GM23338 (cell line): ENCODE measurements around the gene SMAP2. TPM values are rescaled to one million over a fixed set of nuclear protein-coding genes. Genes with fewer than 3 reads are reported as not detected.

ENCODE experiments used
- ATAC-seq: fragments of 200-7000 bp; cut with Tn5 transposase; 3 replicates; pipeline ENCODE4 v1.9.1; 2020
- DNase-seq: peaks from one replicate; pipeline ENCODE4 v3.0.0-alpha.2; 2015; ENCODE audit warnings: low spot score
- H2AFZ ChIP-seq: fragments of 200-600 bp; sonication (generic); 2 replicates; pipeline ENCODE4 v1.8.0; 2016; ENCODE audit warnings: antibody characterized with exemption, mild to moderate bottlenecking, moderate library complexity
- H3F3A ChIP-seq: fragments of 200-600 bp; sonication (generic); replicated peaks from 2 replicates; pipeline ENCODE4 v1.8.0; 2017; ENCODE audit warnings: antibody characterized with exemption, mixed run types, low read depth
- H3K27ac ChIP-seq: fragments of 200-600 bp; sonication (generic); 2 replicates; pipeline ENCODE4 v1.6.1; 2016; ENCODE audit warnings: low read depth
- H3K27me3 ChIP-seq: fragments of 200-600 bp; sonication (generic); 2 replicates; pipeline ENCODE4 v1.8.0; 2016; ENCODE audit warnings: mild to moderate bottlenecking, mixed run types, moderate library complexity; ENCODE audit not compliant: insufficient read depth
- H3K36me3 ChIP-seq: fragments of 200-600 bp; sonication (generic); 2 replicates; pipeline ENCODE4 v1.8.0; 2016; ENCODE audit warnings: mild to moderate bottlenecking; ENCODE audit not compliant: insufficient read depth
- H3K4me1 ChIP-seq: fragments of 200-600 bp; sonication (generic); 2 replicates; pipeline ENCODE4 v1.8.0; 2016; ENCODE audit warnings: mild to moderate bottlenecking, moderate library complexity; ENCODE audit not compliant: insufficient read depth
- H3K4me2 ChIP-seq: fragments of 200-600 bp; sonication (generic); 2 replicates; pipeline ENCODE4 v1.7.1; 2017; ENCODE audit warnings: mixed run types
- H3K4me3 ChIP-seq: fragments of 200-600 bp; sonication (generic); 2 replicates; pipeline ENCODE4 v1.6.1; 2016; ENCODE audit warnings: mixed run types
- H3K79me2 ChIP-seq: fragments of 200-600 bp; sonication (generic); replicated peaks from 2 replicates; pipeline ENCODE4 v1.8.0; 2017; ENCODE audit warnings: mild to moderate bottlenecking; ENCODE audit not compliant: insufficient read depth
- H3K9me2 ChIP-seq: fragments of 200-600 bp; sonication (generic); 2 replicates; pipeline ENCODE4 v1.8.0; 2017; ENCODE audit not compliant: insufficient read depth
- H4K20me1 ChIP-seq: fragments of 200-600 bp; sonication (generic); replicated peaks from 2 replicates; pipeline ENCODE4 v1.8.0; 2017; ENCODE audit warnings: mild to moderate bottlenecking; ENCODE audit not compliant: insufficient read depth
- H3K27ac Mint-ChIP-seq: 2 replicates; pipeline ENCODE4 v1.8.0; 2020; ENCODE audit warnings: inconsistent platforms, mild to moderate bottlenecking, moderate library complexity, mixed read lengths
- H3K27me3 Mint-ChIP-seq: 3 replicates; pipeline ENCODE4 v1.8.0; 2022; ENCODE audit warnings: low read depth, mild to moderate bottlenecking, moderate library complexity, mixed read lengths, inconsistent platforms; ENCODE audit not compliant: insufficient read depth, poor library complexity
- H3K36me3 Mint-ChIP-seq: 3 replicates; pipeline ENCODE4 v1.8.0; 2021; ENCODE audit warnings: low read depth, mild to moderate bottlenecking, inconsistent platforms, moderate library complexity, mixed read lengths
- H3K4me1 Mint-ChIP-seq: 3 replicates; pipeline ENCODE4 v1.8.0; 2020; ENCODE audit warnings: mild to moderate bottlenecking, inconsistent platforms, mixed read lengths
- H3K4me3 Mint-ChIP-seq: 3 replicates; pipeline ENCODE4 v1.8.0; 2021; ENCODE audit warnings: moderate library complexity, mild to moderate bottlenecking, inconsistent platforms, mixed read lengths
- H3K9me3 Mint-ChIP-seq: 3 replicates; pipeline ENCODE4 v1.8.0; 2020; ENCODE audit warnings: moderate library complexity, mild to moderate bottlenecking, inconsistent platforms, mixed read lengths
- CREB1 ChIP-seq: fragments of 250-450 bp; sonication (Bioruptor Pico); IDR thresholded peaks from 2 replicates; pipeline ENCODE4 v1.5.0; 2020; ENCODE audit warnings: low read depth, mild to moderate bottlenecking, moderate library complexity
- EZH2 ChIP-seq: fragments of 200-600 bp; sonication (generic); IDR thresholded peaks from one replicate; pipeline ENCODE4 v1.8.0; 2017; ENCODE audit warnings: antibody characterized with exemption, mild to moderate bottlenecking, low read depth; ENCODE audit not compliant: unreplicated experiment
- JUNB ChIP-seq: IDR thresholded peaks from one replicate; pipeline ENCODE4 v1.6.1; 2016; ENCODE audit warnings: antibody characterized with exemption; ENCODE audit not compliant: unreplicated experiment
- NANOG ChIP-seq: IDR thresholded peaks from 2 replicates; pipeline ENCODE4 v1.6.1; 2016; ENCODE audit warnings: antibody characterized with exemption, borderline replicate concordance
- POLR2AphosphoS5 ChIP-seq: IDR thresholded peaks from 2 replicates; pipeline ENCODE4 v1.6.1; 2016; ENCODE audit warnings: antibody characterized with exemption, low read depth
- REST ChIP-seq: IDR thresholded peaks from one replicate; pipeline ENCODE4 v1.6.1; 2018; ENCODE audit warnings: antibody characterized with exemption; ENCODE audit not compliant: unreplicated experiment
- STAT1 ChIP-seq: IDR thresholded peaks from one replicate; pipeline ENCODE4 v1.6.1; 2016; ENCODE audit warnings: antibody characterized with exemption; ENCODE audit not compliant: unreplicated experiment
- ZNF114 ChIP-seq: fragments of 250-450 bp; sonication (Bioruptor Pico); IDR thresholded peaks from 2 replicates; pipeline ENCODE4 v1.5.0; 2020; ENCODE audit warnings: mild to moderate bottlenecking, moderate library complexity
- ZNF331 ChIP-seq: fragments of 250-450 bp; sonication (Bioruptor Pico); IDR thresholded peaks from 2 replicates; pipeline ENCODE4 v1.5.0; 2020; ENCODE audit warnings: low read depth, mild to moderate bottlenecking, moderate library complexity
- ZNF462 ChIP-seq: fragments of 250-450 bp; sonication (Bioruptor Pico); IDR thresholded peaks from 2 replicates; pipeline ENCODE4 v1.5.0; 2020; ENCODE audit warnings: mild to moderate bottlenecking, moderate library complexity
- polyA plus RNA-seq: library from polyadenylated mRNA; unstranded; fragments of >200 nt; fragmentation: Nextera tagmentation; extraction: Ambion mirVana; gene quantifications from 2 replicates; pipeline ENCODE4 v1.2.1, GENCODE V29; 2016
- total RNA-seq: library from RNA; depleted of rRNA; stranded (reverse); fragments of >200 nt; shearing (Covaris generic); gene quantifications from 2 replicates; pipeline ENCODE4 v1.2.3, GENCODE V29; 2014
- TF ChIP-seq, protein P1 (sequence below): IDR thresholded peaks from 2 replicates; pipeline ENCODE4 v1.6.1; 2016; ENCODE audit warnings: antibody characterized with exemption
- TF ChIP-seq, protein P2 (sequence below), 2 experiments: fragments of 200-600 bp in 1 of 2; sonication (generic) in 1 of 2; conservative IDR thresholded peaks; 2 replicates each; pipeline versions ENCODE4 v1.5.1 to v1.6.1; 2016 to 2017; ENCODE audit warnings: antibody characterized with exemption in 2 of 2, low read depth in 2 of 2, mild to moderate bottlenecking in 2 of 2, moderate library complexity in 1 of 2

The SMAP2 gene
- total and polyA plus RNA-seq, 2 experiments from 2014 or later: 2.9 to 4.8 TPM

GRCh38 chr1:40397258-40397657 lies 23.7 kb downstream of the SMAP2 start:
- no peaks in the 10 kb centered on the region for H3F3A ChIP-seq
- no peaks in the 10 kb centered on the region for H3K4me1 Mint-ChIP-seq
- no peaks in the 10 kb centered on the region for H3K79me2 ChIP-seq
- no peaks in the 10 kb centered on the region for H3K36me3 ChIP-seq
- no peak for ATAC-seq
- no peaks in the 10 kb centered on the region for H3K27me3 ChIP-seq
- H3K4me2 ChIP-seq: no peak overlapping the region
- TF ChIP-seq, protein P1, sequence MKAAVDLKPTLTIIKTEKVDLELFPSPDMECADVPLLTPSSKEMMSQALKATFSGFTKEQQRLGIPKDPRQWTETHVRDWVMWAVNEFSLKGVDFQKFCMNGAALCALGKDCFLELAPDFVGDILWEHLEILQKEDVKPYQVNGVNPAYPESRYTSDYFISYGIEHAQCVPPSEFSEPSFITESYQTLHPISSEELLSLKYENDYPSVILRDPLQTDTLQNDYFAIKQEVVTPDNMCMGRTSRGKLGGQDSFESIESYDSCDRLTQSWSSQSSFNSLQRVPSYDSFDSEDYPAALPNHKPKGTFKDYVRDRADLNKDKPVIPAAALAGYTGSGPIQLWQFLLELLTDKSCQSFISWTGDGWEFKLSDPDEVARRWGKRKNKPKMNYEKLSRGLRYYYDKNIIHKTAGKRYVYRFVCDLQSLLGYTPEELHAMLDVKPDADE: no peak
- no peak for TF ChIP-seq CREB1 (CRISPR knock-in tag)
- no peak for TF ChIP-seq ZNF462 (CRISPR knock-in tag)
- TF ChIP-seq NANOG: no peak
- no peak for TF ChIP-seq ZNF331 (CRISPR knock-in tag)
- TF ChIP-seq, protein P2, sequence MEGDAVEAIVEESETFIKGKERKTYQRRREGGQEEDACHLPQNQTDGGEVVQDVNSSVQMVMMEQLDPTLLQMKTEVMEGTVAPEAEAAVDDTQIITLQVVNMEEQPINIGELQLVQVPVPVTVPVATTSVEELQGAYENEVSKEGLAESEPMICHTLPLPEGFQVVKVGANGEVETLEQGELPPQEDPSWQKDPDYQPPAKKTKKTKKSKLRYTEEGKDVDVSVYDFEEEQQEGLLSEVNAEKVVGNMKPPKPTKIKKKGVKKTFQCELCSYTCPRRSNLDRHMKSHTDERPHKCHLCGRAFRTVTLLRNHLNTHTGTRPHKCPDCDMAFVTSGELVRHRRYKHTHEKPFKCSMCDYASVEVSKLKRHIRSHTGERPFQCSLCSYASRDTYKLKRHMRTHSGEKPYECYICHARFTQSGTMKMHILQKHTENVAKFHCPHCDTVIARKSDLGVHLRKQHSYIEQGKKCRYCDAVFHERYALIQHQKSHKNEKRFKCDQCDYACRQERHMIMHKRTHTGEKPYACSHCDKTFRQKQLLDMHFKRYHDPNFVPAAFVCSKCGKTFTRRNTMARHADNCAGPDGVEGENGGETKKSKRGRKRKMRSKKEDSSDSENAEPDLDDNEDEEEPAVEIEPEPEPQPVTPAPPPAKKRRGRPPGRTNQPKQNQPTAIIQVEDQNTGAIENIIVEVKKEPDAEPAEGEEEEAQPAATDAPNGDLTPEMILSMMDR (conservative IDR thresholded peaks at IDR 0.05; ENCODE audit: low read depth in 2 of 2): no peak
- no peak for TF ChIP-seq STAT1
- no peak for TF ChIP-seq EZH2
- TF ChIP-seq JUNB: no peak
- no peak for TF ChIP-seq POLR2AphosphoS5
- TF ChIP-seq REST: no peak
- TF ChIP-seq ZNF114 (CRISPR knock-in tag): no peak
- no peak for DNase-seq
- no peaks in the 10 kb centered on the region for H3K36me3 Mint-ChIP-seq
- H2AFZ ChIP-seq: no peak overlapping the region
- no peak overlapping the region for H3K4me3 ChIP-seq
- H4K20me1 ChIP-seq: no peaks in the 10 kb centered on the region
- H3K27me3 Mint-ChIP-seq: no peaks in the 10 kb centered on the region
- no peak overlapping the region for H3K4me3 Mint-ChIP-seq
- no peaks in the 10 kb centered on the region for H3K4me1 ChIP-seq
- no peak overlapping the region for H3K27ac ChIP-seq
- H3K27ac Mint-ChIP-seq: no peak overlapping the region
- no peaks in the 10 kb centered on the region for H3K9me3 Mint-ChIP-seq
- H3K9me2 ChIP-seq: no peaks in the 10 kb centered on the region
